ENCODE results near the gene TET2. TPM values are rescaled to one million over a fixed set of nuclear protein-coding genes. Genes with fewer than 3 reads are reported as not detected.

The TET2 gene
- polyA plus RNA-seq, 4 donors, result 23.7 to 25.7 (median 25.3) TPM

DNA sequence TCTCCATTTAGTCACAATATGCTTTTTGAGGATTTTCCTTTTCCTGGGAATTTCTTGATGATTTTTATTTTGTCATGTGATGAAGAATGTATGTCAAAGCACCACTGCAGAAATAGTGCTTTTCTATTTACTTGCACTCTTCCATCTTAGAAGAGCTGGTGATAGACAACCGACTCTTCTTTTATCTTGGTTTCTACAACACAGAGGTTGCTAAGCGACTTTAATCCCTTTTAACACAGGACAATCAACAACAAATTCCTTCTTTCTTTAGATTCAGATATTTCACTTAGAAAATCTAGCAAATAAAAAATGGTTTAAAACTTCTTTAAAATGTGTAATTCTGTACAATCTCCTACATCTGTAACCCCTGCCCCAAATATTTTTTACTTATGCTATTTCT lies 34.6 kb downstream of the TET2 start:
- DNase-seq (ENCODE audit: low read depth in 4 of 4, low spot score in 3 of 4), result no peak

DNA sequence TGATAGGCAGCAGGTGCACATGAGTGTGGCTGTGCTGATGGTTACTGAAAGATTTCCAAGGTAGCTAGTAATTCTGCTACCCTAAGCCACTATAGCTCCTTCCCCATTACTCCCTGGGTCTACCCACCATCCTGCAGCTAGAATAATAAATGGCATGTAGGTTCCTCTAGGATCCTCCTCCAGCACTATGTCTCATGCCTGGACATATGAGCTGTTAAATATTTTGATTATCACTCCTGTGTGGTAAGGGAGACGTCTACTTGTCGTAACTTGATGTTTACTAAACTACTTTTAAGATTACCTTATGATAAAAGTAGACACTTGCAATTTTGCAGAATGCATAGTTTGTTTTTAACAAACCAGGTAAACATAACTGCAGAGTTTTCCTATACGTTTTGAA lies 35.5 kb downstream of the TET2 start:
- no peak for DNase-seq (ENCODE audit: low read depth in 4 of 4, low spot score in 3 of 4)

DNA sequence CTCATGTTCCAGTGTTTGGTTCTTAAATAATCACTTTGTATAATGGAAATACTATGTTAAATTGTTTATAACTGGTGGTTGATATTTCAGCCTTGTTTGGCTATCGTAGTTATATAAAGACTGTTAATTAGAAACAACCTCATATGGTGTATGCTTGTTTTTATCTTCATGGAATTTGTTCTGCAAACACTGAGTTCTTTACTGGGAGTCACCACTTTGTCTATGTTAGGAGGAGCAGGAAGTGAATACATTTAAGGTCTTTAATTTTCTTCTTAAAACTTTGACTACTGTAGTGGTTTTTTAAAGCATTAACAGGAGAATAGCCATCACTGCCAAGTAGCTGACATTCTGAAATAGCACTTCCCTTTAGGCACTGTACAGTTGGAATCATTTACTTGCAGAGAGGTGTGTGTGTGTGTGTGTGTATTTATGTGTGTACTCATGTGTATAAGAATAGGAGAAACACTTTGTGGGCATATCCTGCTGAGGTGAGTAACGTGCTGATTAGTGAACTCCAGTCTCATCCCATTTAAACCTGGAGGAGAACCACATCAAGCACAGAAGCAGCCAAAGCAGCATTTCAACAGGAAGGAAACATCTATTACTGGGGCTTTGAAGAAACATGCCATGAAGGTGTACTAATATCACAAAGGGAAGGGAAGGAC lies 37.8 kb downstream of the TET2 start:
- DNase-seq (ENCODE audit: low read depth in 4 of 4, low spot score in 3 of 4), result no peak

DNA sequence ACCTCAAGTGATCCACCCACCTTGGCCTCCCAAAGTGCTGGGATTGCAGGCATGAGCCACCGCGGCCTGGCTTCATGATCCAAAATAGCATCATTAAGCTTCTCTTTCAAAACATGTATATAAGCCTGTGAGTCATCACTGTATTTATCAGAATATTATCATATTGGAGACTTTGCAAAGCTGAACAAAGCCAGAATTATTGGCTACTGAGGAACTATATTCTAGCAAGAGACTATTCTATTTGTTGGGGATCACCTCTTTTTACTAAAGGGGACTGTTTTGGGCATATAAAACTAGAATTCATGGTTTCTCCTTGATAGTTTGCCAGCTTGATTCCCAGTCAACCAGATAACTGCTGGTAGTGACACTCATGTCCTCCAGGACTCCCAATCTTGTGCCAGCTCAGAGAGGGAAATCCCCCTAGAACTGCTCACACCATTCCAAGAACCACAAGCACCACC lies 40.1 kb downstream of the TET2 start:
- DNase-seq (ENCODE audit: low read depth in 4 of 4, low spot score in 3 of 4), result no peak

DNA sequence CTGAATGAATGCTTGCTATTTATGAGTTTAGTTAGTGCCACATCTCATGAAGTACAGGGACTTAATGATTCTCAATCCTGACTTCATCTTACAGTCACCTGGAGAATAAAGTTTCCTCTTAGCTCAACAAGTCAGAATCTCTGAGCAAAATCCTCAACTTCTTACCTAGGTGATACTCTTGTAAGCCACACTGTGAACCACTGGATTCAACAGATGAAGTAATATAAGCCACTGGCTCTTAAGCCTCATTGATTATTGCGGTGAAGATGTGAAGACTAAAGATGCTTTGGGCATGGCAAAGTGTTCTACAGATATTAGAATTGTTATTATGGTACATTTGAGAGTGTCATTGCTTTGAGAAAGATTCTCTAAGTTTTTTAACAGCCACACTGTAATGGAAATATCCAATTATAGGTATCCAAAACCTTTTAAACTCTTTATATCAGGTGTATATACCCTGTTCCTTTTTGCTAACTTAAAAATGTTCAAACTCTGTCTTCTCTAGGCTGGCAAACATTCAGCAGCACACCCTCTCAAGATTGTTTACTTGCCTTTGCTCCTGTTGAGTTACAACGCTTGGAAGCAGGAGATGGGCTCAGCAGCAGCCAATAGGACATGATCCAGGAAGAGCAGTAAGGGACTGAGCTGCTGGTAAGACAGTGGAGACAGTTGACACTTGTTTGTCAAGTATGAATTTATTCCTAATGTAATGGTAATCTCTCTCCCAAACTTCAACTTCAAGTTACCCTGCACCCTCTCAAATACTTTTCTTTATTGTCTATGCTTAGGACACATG lies 43.4 kb downstream of the TET2 start:
- no peak for DNase-seq (ENCODE audit: low read depth in 4 of 4, low spot score in 3 of 4)

DNA sequence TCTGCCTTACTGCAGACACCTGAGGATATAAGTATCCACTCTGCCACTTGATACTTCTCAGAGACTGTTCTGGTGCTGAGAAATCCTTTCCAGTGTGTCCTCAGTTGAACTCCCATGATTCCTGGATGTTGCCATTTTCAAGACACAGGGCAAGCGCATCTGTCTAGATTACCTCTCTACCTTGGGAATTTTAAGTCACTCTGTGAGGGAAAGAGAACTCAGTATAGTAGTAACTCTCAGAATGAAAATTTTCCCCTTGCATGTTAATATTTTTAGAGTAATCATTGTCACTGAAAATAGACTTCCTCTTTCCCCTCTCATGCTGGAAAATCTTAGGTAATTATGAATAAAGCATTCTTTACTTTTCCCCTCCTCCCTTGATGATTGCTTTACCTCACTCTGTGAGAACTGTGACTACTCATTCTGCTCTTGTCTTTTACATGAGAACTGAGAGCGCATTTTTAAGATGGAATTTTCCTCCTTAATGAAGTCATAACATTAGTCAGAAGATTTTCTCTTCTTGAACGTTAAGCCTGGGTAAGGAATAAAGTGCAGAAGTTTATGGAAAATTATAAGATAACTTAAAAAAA lies 45.0 kb downstream of the TET2 start:
- DNase-seq (ENCODE audit: low read depth in 4 of 4, low spot score in 3 of 4), result no peak

DNA sequence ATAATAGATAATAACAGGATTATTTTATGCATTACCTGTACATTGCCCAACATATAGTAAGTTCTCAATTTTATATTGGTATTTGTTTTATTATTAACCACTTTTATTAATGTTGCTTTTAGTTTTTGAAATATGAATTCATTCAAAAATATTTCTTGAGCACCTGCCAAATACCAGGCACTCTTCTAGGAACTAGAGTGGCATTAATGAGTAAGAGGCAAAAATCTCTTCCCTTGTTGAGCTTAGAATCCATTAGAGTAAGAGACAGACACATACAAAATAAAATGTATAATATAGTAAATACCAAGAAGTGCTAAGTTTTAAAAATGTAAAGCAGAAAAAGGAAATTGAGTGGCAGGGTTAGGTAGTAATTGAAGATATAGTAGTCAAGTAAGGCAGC lies 45.8 kb downstream of the TET2 start:
- DNase-seq (ENCODE audit: low read depth in 4 of 4, low spot score in 3 of 4), result no peak

DNA sequence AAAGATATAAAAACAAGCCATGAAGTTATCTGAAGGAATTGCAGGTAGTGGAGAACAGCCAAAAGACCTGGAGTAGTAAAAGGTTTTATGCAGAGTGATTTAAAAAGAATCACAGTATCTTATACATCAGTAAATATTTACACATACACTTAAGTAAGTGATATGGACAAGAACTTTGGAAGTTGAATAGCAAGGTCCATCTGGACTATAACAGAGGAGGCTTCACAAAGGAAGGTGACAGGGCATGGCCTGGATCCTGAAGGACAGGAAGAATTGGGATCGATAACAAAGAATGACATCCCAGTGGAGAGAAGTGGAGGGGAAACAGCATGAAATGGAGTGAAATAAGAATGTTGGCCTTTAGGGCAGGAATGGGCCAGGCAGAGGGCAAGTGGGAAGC lies 46.2 kb downstream of the TET2 start:
- DNase-seq (ENCODE audit: low read depth in 4 of 4, low spot score in 3 of 4), result no peak

DNA sequence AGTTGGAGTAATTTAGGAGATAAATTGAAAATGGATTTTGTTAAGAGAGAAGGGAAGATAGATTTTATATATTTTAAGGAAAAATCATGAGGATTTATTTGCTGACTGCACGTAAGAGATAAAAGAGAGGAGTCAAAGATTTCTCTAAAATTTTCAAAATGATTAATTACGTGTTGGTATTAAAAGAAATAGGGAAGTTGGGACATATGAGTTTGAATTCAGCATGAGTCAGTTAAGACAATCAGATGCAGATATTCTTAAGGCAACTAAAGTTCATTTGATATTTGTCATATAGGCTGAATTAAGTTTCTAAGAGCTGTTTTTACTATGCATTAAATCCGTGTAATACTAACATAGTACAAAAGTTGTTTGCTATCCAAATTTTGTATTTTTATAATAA lies 46.9 kb downstream of the TET2 start:
- DNase-seq (ENCODE audit: low read depth in 4 of 4, low spot score in 3 of 4), result no peak

DNA sequence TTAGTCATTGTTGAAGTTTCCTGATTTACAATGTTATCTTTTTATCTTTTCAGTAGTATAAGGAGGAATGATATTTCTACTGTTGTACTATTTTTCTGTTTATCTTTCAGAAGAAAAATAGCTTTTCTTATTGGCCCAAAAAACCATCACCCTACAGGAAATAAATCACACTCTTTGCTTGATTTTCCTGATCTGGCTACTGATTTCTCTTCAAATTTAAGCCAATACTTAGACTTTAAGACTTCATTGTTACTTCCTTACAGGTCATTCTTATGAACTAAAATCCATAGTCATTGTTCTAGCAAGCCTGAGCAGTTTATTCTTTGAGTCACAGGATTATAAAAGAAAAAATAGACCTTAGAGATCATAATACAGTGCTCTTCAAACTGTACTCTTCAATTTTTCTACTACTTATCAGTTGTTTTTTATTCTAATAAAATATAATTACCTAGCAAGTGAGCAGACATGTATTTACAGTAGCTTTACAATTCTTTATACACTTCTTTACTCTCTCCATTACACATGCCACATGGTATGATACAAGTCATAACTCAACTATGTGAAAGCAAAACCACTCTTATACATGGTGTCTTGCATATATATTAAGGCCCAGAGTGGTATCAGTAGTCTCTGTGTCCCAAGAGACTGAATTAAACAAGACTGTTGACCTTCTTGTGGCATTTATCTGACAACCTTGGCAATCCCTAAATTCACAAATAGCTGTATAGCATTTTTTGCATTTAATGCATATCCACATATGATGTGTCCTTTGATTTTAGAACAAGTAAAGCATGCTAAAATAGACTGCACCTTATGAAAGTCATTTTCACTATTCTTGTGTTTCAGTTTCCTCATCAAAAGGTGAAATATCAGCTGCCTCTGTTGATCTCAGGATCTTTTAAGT lies 47.9 kb downstream of the TET2 start:
- no peak for DNase-seq (ENCODE audit: low read depth in 4 of 4, low spot score in 3 of 4)

DNA sequence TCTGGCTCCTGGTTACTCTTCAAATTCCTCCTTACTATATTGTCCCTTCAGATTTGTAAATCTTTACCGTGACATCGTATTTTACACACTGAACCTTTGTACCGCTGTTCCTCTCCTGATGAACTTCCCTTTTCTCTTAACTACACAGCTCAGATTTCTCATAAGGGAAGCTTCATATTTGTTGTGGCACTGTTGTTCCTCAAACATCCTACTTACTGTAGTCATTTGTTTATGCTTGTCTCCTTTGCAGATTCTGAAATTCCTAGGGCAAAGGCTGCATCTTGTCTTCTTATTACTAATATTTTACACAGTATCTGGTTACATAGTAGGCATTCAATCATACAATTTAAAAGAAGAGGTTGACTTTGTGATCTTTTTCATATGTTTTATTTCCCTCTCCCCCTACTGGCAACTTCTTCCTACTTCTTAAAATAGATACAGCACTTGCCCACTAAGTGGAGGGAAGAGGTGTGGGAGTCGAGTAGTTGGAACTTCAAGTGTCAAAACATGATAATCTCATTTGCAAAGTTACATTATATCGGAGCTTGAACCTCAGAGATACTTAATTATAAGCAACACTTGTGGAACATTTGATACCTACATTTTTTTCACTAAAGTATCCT lies 50.0 kb downstream of the TET2 start:
- no peak for DNase-seq (ENCODE audit: low read depth in 4 of 4, low spot score in 3 of 4)

DNA sequence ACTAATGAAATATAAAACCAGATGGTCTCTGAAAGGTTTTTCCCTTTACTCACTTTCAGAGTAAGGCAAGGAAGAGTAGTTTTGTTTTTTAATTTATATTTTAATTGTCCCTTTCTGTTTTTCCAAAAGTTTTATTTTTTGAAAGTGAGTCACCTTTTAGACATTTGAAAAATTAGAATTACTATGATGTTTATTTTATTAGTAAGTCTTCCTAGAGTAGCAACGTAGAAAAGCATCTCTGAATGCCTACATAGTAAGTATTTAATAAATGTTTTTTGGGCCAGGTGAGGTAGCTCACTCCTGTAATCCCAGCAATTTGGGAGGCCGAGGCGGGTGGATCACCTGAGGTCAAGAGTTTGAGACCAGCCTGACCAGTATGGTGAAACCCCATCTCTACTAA lies 51.1 kb downstream of the TET2 start:
- DNase-seq (ENCODE audit: low read depth in 4 of 4, low spot score in 3 of 4), result no peak

DNA sequence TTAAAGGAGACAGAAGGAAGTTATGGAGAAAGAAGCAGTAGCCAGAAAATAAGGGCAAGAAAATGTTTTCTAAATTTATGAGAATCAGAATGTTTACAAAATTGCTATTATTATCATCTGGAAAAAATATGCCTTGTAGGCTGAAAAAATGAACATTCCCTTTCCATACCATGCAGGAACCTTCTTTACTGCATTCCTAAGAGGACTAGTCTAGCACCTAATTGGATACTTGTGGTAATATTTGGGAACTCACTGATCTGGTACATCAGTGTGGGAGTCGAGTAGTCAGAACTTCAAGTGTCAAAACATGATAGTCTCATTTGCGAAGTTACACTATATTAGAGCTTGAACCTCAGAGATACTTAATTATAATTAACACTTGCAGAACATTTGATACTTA lies 51.9 kb downstream of the TET2 start:
- no peak for DNase-seq (ENCODE audit: low read depth in 4 of 4, low spot score in 3 of 4)

DNA sequence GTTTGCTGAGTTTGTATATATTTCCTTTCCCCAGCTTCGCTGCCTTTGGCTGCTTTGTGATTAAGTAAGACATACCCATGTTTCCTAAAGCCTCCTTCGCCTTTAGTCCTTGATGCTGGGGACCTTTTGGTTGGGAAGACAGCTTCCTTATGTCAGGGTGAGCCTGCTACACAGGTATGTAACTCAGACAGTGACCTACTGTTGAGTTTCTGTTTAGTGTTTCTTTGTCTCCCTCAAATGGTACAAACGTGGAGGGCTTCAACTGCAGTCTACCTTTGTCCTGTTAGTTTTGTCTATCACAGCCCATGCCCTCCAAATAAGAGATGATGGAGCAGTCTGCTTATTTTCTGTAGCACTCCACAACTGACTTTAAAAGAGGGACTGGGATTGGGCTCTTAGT lies 59.5 kb downstream of the TET2 start:
- DNase-seq (ENCODE audit: low read depth in 4 of 4, low spot score in 3 of 4), result no peak

DNA sequence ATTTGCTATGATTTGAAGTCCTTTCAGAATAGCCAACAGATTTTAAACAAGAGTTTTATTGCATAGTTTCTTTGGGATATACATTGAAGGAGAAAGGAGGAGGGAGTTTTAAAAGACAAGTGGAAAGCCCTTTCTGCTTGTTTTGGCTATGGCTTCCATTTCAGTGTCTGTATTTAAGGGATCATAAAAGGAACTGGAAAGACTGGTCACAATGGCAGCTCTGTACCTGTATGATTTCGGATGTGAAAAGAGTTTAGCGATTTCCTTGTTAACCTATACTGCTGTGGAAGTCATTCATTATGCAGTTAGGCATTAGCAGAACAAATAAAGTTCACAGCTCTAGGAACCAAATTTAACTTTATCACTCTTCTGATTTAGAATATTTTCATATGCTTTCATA lies 60.7 kb downstream of the TET2 start:
- DNase-seq (ENCODE audit: low read depth in 4 of 4, low spot score in 3 of 4), result no peak

DNA sequence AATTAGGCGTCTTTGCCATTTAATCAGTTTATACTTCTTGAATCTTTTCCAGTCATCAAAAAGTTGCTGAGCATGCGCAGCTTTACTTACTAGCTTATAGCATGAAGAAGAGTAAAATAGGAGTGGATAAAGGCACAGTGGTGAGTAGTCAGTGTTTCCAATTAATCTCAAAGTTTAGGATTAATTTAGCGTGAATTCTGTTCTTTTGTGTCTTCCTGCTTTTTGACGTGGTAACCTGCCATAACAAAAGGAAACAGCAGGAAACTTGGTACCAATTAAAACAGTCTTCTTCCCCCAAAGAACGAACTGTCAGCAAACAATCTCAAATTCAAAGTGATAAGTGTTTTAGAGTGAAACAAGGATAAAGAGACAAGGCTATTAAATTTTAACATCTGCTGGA lies 61.9 kb downstream of the TET2 start:
- DNase-seq (ENCODE audit: low read depth in 4 of 4, low spot score in 3 of 4), result no peak

DNA sequence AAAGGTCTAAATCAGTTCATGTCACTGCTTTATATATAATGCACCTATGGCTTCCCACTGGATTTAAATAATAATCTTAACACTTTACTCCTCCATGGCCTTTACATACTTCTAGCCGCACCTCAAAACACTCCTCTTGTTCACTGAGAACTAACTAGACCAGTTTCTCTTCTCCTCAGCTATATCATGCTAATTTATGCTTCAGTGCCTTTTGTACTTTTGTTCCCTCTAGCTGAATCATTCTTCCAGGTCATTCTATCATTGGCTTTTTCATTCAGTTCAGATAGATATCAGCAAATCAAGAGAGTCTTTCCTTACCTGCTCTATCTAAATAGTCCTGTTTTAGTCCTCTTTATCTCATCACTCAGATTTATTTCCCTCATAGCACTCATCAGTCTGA lies 64.2 kb downstream of the TET2 start:
- no peak for DNase-seq (ENCODE audit: low read depth in 4 of 4, low spot score in 3 of 4)

DNA sequence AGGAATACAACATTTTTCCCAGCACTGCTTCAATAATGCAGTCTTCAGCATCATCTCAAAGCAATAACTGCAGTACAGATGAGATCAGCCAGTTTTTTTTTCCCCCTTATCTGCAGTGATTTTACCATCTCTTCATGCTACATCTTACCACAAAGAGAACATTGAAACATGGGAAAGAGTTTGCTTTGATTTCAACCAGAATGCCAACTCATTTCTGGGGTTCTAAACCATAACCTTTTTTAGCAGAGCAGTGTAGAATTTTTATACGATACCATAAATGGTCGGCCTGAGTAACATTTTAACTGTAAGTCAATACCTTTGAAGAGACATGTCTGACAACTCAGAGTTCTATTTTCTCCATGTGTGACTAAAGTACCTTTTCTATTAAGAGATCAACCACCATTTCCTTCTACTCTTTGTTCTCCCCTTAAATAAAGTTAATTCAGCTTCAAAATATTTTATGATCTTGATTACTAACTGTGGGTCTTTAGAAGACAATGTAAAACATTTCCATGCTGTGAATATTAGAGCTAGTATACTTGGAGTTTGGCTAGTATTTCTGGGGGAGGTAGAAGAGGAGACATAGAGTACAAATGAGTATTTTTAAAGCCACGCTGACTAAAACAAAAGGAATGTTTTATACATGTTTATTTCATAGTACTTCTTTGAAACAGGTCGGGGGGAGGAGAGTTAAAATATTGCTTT lies 69.1 kb downstream of the TET2 start:
- DNase-seq (ENCODE audit: low read depth in 4 of 4, low spot score in 3 of 4), result no peak

DNA sequence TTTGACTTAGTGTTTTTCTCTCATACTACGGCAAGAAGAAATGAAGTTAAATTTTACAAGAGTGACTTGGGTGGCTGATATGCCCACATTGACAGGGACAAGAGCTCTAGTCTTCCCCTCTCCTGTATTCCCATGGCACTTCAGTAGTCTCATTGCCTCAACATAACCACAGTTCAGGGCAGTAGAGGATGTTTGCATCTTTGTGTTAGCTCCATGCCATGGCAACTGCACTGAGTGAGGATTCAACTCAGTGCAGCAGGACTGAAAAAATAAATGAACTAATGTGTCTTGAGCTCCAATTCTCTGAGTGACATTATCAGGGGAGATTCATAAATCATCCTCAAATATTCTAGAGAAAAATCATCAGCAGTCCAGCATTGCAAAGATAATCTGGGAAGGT lies 78.8 kb downstream of the TET2 start:
- no peak for DNase-seq (ENCODE audit: low read depth in 4 of 4, low spot score in 3 of 4)

DNA sequence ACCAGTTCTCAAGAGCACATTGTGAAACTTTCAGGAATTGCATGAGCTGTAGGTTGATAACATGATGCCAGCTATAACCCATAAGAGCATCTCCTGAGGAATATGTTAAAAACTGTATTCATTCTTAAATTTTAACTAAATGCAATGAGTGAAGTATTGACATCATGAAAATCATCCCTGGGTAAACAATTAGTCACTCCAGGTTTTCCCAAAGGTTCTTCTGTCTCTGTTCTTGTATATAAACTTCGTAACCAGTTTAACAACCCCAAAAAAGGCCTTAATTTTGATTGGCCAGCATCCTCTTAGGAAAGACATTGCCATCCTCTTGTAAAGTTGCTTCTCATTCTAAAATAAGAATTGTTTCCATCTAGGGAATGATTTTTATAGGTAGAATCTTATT lies 80.4 kb downstream of the TET2 start:
- DNase-seq (ENCODE audit: low read depth in 4 of 4, low spot score in 3 of 4), result no peak

All from left renal pelvis (tissue), 4 donors.